Lung (tissue), 12 donors: Measurements from ENCODE around the gene TANC1. TPM values are rescaled to one million over a fixed set of nuclear protein-coding genes. Genes with fewer than 3 reads are reported as not detected.

Experiments
- ATAC-seq: fragments of 200-7000 bp; cut with Tn5 transposase; one replicate; pipeline ENCODE4 v1.9.1; 2020; ENCODE audit warnings: moderate number of reproducible peaks; ENCODE audit not compliant: insufficient read depth, low FRiP score
- DNase-seq, 3 donors: peaks; one replicate each; pipeline ENCODE4 v3.0.0-alpha.2; 2013 to 2017
- H3K27ac ChIP-seq, 2 donors: one replicate each; pipeline ENCODE4 v1.5.1; 2013; ENCODE audit warnings: mild to moderate bottlenecking in 2 of 2, moderate library complexity in 2 of 2, control low read depth in 1 of 2, inconsistent platforms in 1 of 2, low read depth in 1 of 2, low read length in 1 of 2
- H3K27me3 ChIP-seq, 3 donors: one replicate each; pipeline ENCODE4 v1.5.1; 2013; ENCODE audit warnings: low read length in 2 of 3; ENCODE audit not compliant: control insufficient read depth in 3 of 3, insufficient read depth in 3 of 3
- H3K36me3 ChIP-seq, 4 donors: one replicate each; pipeline ENCODE4 v1.5.1; 2013; ENCODE audit warnings: low read length in 4 of 4, mild to moderate bottlenecking in 1 of 4, moderate library complexity in 1 of 4; ENCODE audit not compliant: control insufficient read depth in 4 of 4, insufficient read depth in 4 of 4
- H3K4me1 ChIP-seq, 5 donors: one replicate each; pipeline ENCODE4 v1.5.1; 2013; ENCODE audit warnings: low read length in 5 of 5, mild to moderate bottlenecking in 2 of 5, moderate library complexity in 1 of 5; ENCODE audit not compliant: control insufficient read depth in 5 of 5, insufficient read depth in 5 of 5
- H3K4me3 ChIP-seq: one replicate; pipeline ENCODE4 v1.5.1; 2013; ENCODE audit warnings: mild to moderate bottlenecking, control low read depth, moderate library complexity
- H3K9ac ChIP-seq, 2 donors: one replicate each; pipeline ENCODE4 v1.5.1; 2013; ENCODE audit warnings: low read length in 2 of 2, control low read depth in 1 of 2; ENCODE audit not compliant: insufficient read depth in 1 of 2
- H3K9me3 ChIP-seq, 4 donors: one replicate each; pipeline ENCODE4 v1.5.1; 2013; ENCODE audit warnings: low read length in 3 of 4, mild to moderate bottlenecking in 1 of 4, moderate library complexity in 1 of 4; ENCODE audit not compliant: control insufficient read depth in 4 of 4, insufficient read depth in 3 of 4
- CTCF ChIP-seq: IDR thresholded peaks from 2 replicates; pipeline ENCODE4 v1.5.1; 2012; ENCODE audit warnings: mild to moderate bottlenecking; ENCODE audit errors: control extremely low read depth, extremely low read depth
- WGBS, 2 donors: extraction: QIAGEN DNeasy Blood & Tissue Kit; methylation state at CpG; one replicate each; pipeline ENCODE4 v1.1.7; 2013; 5-methylcytosine and 5-hydroxymethylcytosine counted together
- polyA plus RNA-seq, 2 donors: library from polyadenylated mRNA; stranded (reverse); fragments of 200-250 nt; gene quantifications; one replicate each; pipeline ENCODE4 v1.2.1, GENCODE V29; 2013
- total RNA-seq, 2 donors: library from RNA; depleted of rRNA in 1 of 2; stranded (reverse); fragments of >200 nt in 1 of 2; gene quantifications; one replicate each; pipeline ENCODE4 v1.2.1, GENCODE V29; 2014 to 2021
- donor health status: control.
- donor health status: control.
- donor health status: Bipolar disorder and iron deficiency.
- donor health status: healthy.
- donor health status: DM: yes; HTN: yes; CAD: no.

The TANC1 gene
- total and polyA plus RNA-seq, 4 donors = 14.3 to 99.5 (median 37.3) TPM

- WGBS, 2 donors = 59 to 66% methylated on average over 1 of the region's 1 CpG
- TF ChIP-seq CTCF = no peak
- peaks cover 4 to 36% (median 18%) of the 10 kb centered on the region in 5 donors for H3K4me1 ChIP-seq
- DNase-seq = no peak
- H3K27me3 ChIP-seq = no peaks in the 10 kb centered on the region
- no peaks in the 10 kb centered on the region for H3K9me3 ChIP-seq
- H3K9ac ChIP-seq = no peak overlapping the region
- H3K27ac ChIP-seq = no peak overlapping the region
- no peak for ATAC-seq
- no peak overlapping the region for H3K4me3 ChIP-seq
- H3K36me3 ChIP-seq = peaks cover 0 to 4% (median 2%) of the 10 kb centered on the region in 4 donors
These were observed 96.9 kb downstream of the TANC1 start for GRCh38 chr2:159065313-159065712.

- peaks cover 4 to 33% (median 18%) of the 10 kb centered on the region in 5 donors for H3K4me1 ChIP-seq
- no peak for TF ChIP-seq CTCF
- H3K4me3 ChIP-seq = no peak overlapping the region
- H3K9me3 ChIP-seq = no peaks in the 10 kb centered on the region
- no peak overlapping the region for H3K27ac ChIP-seq
- no peak for ATAC-seq
- H3K36me3 ChIP-seq = peaks cover 0 to 4% (median 2%) of the 10 kb centered on the region in 4 donors
- no peak for DNase-seq
- H3K27me3 ChIP-seq = no peaks in the 10 kb centered on the region
- 88 to 90% methylated on average over 4 of the region's 4 CpGs for WGBS, 2 donors
- H3K9ac ChIP-seq = no peak overlapping the region
These were observed 97.5 kb downstream of the TANC1 start for GRCh38 chr2:159065891-159066290.

- no peak overlapping the region for H3K4me3 ChIP-seq
- 88 to 93% methylated on average over 1 of the region's 1 CpG for WGBS, 2 donors
- no peak overlapping the region for H3K27ac ChIP-seq
- no peaks in the 10 kb centered on the region for H3K9me3 ChIP-seq
- ATAC-seq (no peak), DNase-seq (no peak)
- H3K4me1 ChIP-seq = peaks cover 4 to 31% (median 18%) of the 10 kb centered on the region in 5 donors
- no peak for TF ChIP-seq CTCF
- H3K27me3 ChIP-seq = no peaks in the 10 kb centered on the region
- no peak overlapping the region for H3K9ac ChIP-seq
- H3K36me3 ChIP-seq = peaks cover 0 to 4% (median 2%) of the 10 kb centered on the region in 4 donors
These were observed 98.2 kb downstream of the TANC1 start for GRCh38 chr2:159066541-159067156.

GRCh38 chr2:159067971-159068370 lies 99.5 kb downstream of the TANC1 start:
- no peak for ATAC-seq
- no peaks in the 10 kb centered on the region for H3K9me3 ChIP-seq
- no peak for DNase-seq
- H3K36me3 ChIP-seq = peaks cover 0 to 4% (median 1%) of the 10 kb centered on the region in 4 donors
- H3K27ac ChIP-seq = no peak overlapping the region
- H3K9ac ChIP-seq = no peak overlapping the region
- no peak for TF ChIP-seq CTCF
- H3K27me3 ChIP-seq = no peaks in the 10 kb centered on the region
- peaks cover 4 to 31% (median 18%) of the 10 kb centered on the region in 5 donors for H3K4me1 ChIP-seq
- no peak overlapping the region for H3K4me3 ChIP-seq
- 82 to 88% methylated on average over 1 of the region's 1 CpG for WGBS, 2 donors
